AG04449 (cell line): ENCODE results near the gene KRTAP10-4.
"Not testable (repeated sequence)": the region's sequence is repeated elsewhere in the genome, so short reads cannot be mapped to it uniquely, and the experiment has no call there.

Experiments
- CTCF ChIA-PET: fragments of 350-600 bp; formaldehyde crosslinking; extraction: SDS; loops from one replicate; lab custom pipeline; 2021; ENCODE audit warnings: antibody characterized with exemption; lab: Yijun Ruan, JAX
- POLR2A ChIA-PET: fragments of 400-600, 350-600 bp; formaldehyde crosslinking; extraction: SDS; loops from one replicate; lab custom pipeline; 2020; ENCODE audit warnings: antibody characterized with exemption, inconsistent platforms; lab: Yijun Ruan, JAX
- DNase-seq: peaks from one replicate; pipeline ENCODE4 v3.0.0-alpha.2; 2010; ENCODE audit warnings: low read depth, low spot score
- H3K4me3 ChIP-seq: 2 replicates; pipeline ENCODE4 v1.5.1; 2011; ENCODE audit warnings: low read depth, mild to moderate bottlenecking, control low read depth, low read length
- CTCF ChIP-seq: IDR thresholded peaks from one replicate; pipeline ENCODE4 v1.5.1; 2011; ENCODE audit warnings: mild to moderate bottlenecking, moderate library complexity, low read length, control low read depth, inconsistent platforms; ENCODE audit not compliant: insufficient read depth; ENCODE audit errors: missing control alignments

Gene KRTAP10-4

GRCh38 chr21:44603109-44603875 lies 29.8 kb downstream of the KRTAP10-4 start:
- CTCF ChIA-PET = no interaction called here
- TF ChIP-seq CTCF = no peak
- POLR2A ChIA-PET = no interaction called here
- H3K4me3 ChIP-seq = no peak overlapping the region
- DNase-seq = no peak

- DNase-seq = no peak
- CTCF ChIA-PET = no interaction called here
- no peak overlapping the region for H3K4me3 ChIP-seq
- POLR2A ChIA-PET = no interaction called here
- TF ChIP-seq CTCF = no peak
Observed at GRCh38 chr21:44603911-44604310, 30.4 kb downstream of the KRTAP10-4 start.

GRCh38 chr21:44606495-44606894 lies 33.0 kb downstream of the KRTAP10-4 start:
- TF ChIP-seq CTCF = no peak
- H3K4me3 ChIP-seq = no peak overlapping the region
- DNase-seq = no peak
- POLR2A ChIA-PET = no interaction called here
- CTCF ChIA-PET = no interaction called here

- ChIA-PET POLR2A (no interaction called here), CTCF (no interaction called here)
- no peak for DNase-seq
- no peak overlapping the region for H3K4me3 ChIP-seq
- TF ChIP-seq CTCF = no peak
Observed at GRCh38 chr21:44609193-44609592, 35.7 kb downstream of the KRTAP10-4 start.

GRCh38 chr21:44610157-44610843 lies 36.8 kb downstream of the KRTAP10-4 start:
- H3K4me3 ChIP-seq, CTCF ChIA-PET, POLR2A ChIA-PET, DNase-seq: not testable (repeated sequence)

- TF ChIP-seq CTCF = no peak
- ChIA-PET POLR2A (no interaction called here), CTCF (no interaction called here)
- DNase-seq = no peak
- no peak overlapping the region for H3K4me3 ChIP-seq
Observed at GRCh38 chr21:44611551-44611950, 38.0 kb downstream of the KRTAP10-4 start.
